ENCODE measurements around the gene TOLLIP.

The TOLLIP gene

DNA sequence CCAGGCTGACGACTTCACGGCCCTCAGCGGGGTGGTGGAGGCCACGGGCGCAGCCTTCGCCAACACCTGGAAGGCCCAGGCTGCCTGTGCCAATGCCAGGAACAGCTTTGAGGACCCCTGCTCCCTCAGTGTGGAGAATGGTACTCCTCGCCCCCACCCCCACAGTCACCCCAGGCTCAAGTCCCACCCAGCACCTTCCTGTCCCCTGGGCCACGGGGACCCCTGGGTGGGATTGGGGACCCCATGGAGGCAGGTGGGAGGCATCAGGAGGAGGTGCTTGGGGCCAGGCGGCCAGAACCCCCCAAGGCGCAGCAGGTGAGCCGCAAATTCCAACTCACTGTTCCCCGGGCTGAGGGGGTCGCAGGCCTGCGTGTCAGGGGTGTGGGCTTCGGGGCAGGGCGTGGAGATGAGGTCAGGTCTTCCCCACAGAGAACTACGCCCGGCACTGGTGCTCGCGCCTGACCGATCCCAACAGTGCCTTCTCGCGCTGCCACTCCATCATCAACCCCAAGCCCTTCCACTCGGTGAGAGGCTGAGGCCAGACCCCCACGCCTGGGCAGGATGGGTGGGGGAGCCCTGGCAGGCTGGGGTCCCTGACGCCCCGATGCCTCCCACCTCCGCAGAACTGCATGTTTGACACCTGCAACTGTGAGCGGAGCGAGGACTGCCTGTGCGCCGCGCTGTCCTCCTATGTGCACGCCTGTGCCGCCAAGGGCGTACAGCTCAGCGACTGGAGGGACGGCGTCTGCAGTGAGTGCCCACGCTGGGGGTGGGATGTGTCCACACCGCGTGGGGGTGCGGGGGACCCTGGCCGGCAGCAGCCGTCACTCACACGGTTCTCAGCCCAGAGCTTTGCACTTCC, 77.2 kb downstream of the TOLLIP start:
- DNase-seq (ENCODE audit: low read depth in 2 of 2) = no peak

DNA sequence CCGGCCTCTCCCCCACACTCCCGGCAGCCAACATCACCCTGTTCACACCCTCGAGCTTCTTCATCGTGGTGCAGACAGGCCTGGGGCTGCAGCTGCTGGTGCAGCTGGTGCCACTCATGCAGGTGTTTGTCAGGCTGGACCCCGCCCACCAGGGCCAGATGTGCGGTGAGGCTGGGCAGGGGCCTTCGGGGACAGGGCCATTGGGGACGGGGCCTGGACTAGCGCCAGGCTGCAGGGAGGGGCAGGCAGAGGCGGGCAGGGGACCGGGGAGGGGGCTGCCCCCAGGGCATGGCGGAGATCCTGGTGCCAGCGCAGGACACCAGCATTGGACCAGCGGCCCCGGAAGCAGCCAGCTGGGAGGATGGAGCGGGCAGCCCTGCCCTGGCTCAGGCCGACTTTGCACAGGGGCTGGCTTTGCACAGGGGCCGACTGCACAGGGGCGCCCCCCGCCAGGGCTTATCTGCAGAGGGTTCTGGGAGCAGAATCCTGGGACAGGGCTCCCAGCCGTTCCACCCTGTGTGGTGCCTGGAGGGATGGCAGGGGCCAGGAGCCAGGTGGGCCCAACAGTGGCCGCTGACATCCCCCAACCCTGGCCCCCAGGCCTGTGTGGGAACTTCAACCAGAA, 77.9 kb downstream of the TOLLIP start:
- DNase-seq (ENCODE audit: low read depth in 2 of 2) = no peak

DNA sequence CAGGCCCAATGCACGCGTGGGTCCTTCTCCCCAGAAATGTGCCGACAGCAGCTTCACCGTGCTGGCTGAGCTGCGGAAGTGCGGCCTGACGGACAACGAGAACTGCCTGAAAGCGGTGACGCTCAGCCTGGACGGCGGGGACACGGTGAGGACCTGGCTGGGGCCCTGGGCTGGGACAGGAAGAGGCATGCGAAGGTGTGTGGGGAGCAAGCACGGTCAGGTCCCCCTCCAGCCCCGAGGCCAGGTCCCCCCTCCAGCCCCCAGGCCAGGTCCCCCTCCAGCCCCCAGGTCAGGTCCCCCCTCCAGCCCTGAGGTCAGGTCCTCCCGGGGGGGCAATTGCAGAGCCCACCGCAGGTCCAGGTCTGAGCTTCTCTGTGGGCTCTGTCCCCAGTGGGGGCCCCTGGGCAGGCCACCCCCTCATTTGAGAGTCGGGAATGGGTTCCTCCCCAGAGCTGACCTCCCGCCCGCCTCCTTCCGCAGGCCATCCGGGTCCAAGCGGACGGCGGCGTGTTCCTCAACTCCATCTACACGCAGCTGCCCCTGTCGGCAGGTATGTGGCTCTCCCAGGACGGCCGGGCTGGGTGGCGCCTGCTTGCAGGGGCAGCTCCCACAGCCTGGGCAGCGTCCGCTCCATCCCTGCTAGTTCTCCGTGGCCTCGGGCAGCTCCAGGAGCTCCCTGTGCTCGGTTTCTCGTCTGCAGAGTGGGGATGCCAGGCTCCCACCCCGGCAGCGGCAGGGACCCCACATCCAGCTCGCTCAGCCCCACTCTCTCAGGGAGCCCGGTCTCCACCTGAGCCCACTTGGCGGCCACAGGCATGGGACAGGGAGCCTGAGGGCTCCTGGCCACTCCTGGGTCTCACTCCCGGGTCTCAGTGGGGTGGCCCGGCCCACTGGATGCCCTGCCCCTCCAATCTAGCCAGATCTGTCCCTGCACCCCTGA, 78.7 kb downstream of the TOLLIP start:
- no peak for DNase-seq (ENCODE audit: low read depth in 2 of 2)

DNA sequence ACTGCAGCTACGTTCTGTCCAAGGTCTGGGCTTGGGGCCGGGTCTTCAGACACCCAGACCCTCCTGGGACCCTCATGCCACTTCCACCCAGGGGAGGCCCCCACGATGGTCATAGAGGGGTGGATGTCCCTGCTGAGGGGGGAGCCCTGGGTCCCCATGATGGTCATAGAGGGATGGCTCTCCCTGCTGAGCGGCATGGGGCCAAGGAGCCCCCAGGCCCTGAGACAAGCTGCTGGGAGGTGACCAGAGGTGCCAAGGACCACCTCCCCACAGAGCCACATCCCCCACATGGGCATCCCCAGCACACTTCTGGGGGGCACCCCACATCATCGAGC, 79.3 kb downstream of the TOLLIP start:
- DNase-seq (ENCODE audit: low read depth in 2 of 2) = no peak

DNA sequence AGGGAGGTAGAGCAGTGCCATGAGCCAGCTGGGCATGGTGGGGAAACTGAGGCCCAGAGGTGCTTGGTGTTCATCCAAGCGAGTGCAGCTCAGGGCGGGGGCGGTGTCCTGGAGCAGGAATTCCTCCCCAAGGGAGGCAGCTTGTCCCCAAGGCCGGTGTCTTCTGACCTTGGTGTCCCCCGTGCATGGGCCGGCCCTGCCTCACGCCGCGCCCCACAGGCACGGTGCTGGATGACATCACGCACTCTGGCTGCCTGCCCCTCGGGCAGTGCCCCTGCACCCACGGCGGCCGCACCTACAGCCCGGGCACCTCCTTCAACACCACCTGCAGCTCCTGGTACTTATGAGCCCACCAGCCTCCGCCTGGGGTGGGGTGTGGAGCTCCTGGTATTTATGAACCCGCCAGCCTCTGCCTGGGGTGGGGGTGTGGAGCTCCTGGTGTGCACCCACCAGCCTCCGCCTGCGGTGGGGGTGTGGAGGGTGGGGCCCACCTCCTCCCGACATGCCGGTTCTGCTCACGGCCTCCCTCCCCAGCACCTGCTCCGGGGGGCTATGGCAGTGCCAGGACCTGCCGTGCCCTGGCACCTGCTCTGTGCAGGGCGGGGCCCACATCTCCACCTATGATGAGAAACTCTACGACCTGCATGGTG, 79.8 kb downstream of the TOLLIP start:
- DNase-seq (ENCODE audit: low read depth in 2 of 2) = no peak

DNA sequence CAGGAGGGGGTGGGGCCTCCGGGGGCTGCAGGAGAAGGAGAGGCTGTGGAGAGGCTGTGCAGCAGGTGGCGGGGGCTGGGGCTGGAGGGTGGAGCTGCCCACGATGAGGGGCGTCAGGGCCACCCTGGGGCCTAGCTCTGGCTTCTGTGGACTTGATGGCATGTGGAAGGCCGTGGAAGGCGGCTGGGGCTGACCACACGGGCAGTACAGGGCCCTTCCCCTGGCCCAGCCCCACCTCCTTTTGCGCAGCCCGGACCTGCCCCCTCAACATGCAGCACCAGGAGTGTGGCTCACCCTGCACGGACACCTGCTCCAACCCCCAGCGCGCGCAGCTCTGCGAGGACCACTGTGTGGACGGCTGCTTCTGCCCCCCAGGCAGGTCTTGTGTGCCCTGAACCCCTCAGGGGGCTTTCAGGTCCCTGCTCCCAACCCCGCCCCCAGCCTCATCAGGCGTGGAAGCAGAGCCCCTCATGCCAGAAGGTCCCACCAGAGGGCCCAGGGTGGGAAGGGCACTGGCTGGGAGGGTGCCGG, 80.4 kb downstream of the TOLLIP start:
- no peak for DNase-seq (ENCODE audit: low read depth in 2 of 2)

DNA sequence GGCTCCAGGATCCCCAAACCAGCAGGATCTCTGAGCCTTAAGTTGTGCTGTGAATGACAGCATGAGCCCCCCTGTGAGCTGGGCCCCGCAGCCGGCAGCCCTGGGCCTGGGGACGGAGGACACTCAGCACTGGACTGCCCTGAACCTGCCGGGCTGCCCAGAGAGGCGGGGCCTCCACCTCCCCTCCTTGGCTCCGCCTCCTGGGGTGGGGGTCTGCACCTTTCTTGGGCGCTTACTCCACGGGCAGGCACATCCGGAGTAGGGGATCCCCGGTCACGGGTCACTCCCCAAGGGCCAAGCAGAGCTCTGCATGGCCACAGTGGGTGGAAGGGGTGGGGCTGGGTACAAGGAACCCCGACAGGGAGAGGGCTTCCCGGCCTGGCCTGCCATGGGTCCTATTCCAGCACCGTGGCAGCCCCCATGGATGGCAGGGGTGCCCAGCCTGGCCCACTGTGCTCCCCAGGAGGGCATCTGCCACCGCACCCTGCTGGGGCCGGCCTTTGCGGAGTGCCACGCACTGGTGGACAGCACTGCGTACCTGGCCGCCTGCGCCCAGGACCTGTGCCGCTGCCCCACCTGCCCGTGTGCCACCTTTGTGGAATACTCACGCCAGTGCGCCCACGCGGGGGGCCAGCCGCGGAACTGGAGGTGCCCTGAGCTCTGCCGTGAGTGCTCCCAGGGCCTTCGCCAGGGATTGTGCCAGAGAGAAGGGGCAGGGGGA, 81.2 kb downstream of the TOLLIP start:
- no peak for DNase-seq (ENCODE audit: low read depth in 2 of 2)

DNA sequence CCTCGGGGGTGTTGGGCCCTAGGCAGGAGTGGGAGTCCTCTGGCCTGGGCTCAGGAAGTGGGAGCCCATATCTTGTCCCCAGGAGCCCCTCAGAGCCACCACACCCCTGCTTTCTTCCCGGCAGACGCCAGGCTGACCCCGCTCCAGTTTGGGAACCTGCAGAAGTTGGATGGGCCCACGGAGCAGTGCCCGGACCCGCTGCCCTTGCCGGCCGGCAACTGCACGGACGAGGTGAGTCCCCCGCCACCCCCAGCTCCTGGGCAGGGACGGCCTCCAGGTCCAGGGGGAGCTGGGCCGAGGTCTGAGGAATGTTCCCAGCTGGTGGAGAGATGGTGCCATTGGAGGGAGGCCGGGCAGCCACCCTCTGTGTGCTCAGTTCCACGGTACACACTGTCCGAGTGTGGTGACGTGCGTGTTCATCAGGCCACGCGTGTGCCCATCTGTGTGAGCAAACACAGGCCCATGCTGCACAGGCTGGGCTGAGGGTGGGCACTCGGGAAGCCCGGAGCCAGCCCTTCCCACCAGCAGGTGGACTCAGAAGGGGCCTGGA, 81.8 kb downstream of the TOLLIP start:
- DNase-seq (ENCODE audit: low read depth in 2 of 2) = no peak

DNA sequence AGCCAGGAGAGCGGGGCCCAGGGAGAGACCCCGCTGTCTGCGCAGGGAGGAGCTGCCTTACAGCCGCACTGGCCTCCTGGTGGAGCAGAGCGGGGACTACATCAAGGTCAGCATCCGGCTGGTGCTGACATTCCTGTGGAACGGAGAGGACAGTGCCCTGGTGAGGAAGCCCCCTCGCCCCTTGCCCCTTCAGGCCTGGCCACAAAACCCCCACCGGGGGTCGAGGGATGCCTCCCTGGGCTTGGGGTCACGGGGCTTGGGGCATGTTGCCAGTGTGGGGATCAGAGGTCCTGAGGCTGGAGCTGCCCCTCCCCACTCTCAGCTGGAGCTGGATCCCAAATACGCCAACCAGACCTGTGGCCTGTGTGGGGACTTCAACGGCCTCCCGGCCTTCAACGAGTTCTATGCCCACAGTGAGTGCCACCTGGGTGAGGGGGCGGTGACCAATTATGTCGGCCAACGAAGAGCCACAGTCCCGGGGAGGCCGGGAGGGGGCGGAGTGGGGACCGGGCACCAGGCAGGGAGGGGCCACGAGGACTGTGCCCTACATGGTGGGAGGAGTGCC, 82.4 kb downstream of the TOLLIP start:
- DNase-seq (ENCODE audit: low read depth in 2 of 2) = no peak

DNA sequence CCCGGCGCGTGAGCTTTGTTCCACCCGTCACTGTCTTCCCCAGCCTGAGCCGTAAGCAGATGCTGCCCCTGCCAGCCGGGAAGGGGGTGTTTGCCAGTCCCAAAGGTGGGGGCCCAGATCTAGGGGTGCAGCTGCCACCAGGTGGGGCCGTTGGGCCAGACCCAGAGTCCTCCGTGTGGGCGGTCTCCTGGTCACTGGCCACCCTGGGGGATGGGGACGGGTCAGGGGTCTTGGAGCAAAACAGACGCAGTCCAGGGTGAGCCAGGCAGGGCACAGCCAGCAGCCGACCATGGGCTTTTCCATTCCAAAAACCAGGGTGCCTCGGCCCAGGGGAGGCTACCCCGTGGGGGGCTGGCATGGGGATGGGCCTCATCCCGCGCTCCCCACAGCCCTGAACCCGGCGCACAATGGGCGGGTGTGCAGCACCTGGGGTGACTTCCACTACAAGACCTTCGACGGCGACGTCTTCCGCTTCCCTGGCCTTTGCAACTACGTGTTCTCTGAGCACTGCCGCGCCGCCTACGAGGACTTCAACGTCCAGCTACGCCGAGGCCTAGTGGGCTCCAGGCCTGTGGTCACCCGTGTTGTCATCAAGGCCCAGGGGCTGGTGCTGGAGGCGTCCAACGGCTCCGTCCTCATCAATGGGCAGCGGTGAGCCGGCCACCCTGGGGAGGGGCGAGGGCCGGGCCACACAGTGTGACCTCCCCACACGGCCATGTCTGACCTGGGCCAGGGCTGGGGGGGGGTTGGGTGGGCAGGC, 83.0 kb downstream of the TOLLIP start:
- DNase-seq (ENCODE audit: low read depth in 2 of 2) = no peak

DNA sequence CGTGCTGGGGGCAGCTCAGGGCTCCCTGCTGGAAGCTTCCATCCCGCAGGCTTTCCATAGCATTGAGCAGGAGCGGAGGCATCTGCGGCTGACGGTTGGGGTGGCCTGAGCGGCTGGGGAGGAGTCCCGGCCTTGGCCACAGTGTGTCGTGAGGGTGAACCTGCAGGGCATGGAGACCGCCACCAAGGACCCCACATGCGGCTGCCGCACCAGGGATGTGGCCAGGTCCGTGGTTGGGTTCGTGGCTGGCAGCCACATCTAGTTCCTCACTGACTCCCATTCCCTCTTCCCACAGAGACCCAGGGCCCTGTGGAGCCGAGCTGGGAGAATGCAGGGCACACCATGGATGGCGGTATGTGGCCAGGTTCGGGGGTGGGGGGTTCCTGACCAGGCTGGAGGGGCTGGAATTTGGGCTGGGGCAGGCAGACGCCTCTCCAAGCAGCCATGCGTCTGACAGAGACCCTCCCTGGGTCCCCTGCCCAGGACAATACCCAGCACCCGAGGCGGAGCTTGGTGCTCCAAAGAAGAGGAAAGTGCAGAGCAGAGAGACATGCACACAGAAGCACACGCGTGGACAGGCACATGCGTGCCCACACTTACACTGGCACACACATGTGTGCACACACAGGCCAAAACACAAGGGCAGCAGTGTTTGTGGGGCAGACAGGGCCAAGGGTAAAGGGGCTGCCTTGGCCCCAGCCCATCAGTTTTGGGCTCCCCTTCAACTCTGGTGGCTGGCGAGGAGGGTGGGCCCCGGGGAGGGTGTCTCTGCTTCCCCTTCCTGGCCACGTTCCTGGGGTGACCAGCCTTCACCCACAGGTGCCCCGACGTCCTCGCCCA, 83.8 kb downstream of the TOLLIP start:
- no peak for DNase-seq (ENCODE audit: low read depth in 2 of 2)

DNA sequence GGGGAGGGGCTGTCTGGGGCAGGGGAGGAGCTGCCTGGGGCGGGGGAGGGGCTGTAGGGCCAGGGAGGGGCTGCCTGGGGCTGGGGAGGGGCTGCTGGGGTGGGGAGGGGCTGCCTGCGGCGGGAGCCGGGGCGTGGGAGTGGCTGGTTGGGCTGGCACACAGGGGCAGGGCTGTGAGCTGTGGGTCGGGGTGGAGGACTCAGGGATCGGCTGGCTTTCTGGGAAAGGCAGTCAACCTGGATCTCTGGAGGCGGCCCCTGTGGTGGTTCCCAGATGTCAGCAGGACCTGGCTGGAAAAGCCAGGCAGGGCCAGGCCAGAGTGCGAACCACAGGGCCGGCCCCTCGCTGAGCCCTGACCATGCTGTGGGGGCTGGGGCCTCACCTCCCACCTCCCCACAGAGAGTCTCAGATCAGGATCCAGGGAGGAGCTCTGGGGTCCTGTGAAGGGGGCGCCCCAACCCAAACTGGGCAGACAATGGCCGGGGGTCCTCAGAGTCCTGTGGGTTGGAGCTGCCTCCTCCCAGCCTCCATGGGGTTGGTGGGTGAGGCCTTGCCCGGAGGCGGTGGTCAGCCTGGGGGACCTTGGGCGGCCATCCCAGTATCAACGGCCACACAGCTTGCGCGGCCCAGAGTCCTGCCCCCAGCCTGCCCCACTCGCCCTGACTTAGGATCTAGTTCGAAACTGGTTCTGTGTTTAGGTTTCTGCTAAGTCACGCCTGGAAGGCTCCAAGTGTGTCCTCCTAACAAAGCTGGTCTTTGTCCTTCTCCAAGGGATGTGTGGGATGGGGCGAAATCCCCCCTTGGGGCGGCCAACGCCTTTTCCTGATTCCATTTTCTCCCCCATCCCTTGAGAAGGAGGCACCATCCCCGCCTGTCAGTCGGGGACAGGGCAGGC, 84.7 kb downstream of the TOLLIP start:
- DNase-seq (ENCODE audit: low read depth in 2 of 2) = no peak
